HepG2 (cell line): ENCODE data around the gene CLTA. TPM values are rescaled to one million over a fixed set of nuclear protein-coding genes. Genes with fewer than 3 reads are reported as not detected.

ENCODE experiments used
- ATAC-seq: fragments of 200-7000 bp; cut with Tn5 transposase; 3 replicates; pipeline ENCODE4 v1.9.1; 2020; ENCODE audit warnings: mild to moderate bottlenecking, moderate library complexity
- BruUV-seq: library from RNA; stranded (reverse); fragments of 400-500 nt; replicated peaks from 2 replicates; lab custom pipeline; 2021; lab: Mats Ljungman, UMichigan
- CTCF ChIA-PET: fragments of 300-600 bp; formaldehyde crosslinking; extraction: SDS; loops from one replicate; lab custom pipeline; 2021; ENCODE audit warnings: low total read pairs, inconsistent platforms, low intra/inter-chr PET ratio; lab: Yijun Ruan, JAX
- POLR2A ChIA-PET: fragments of 350-600 bp; sonication (Branson Sonifier 250); formaldehyde crosslinking; loops from one replicate; lab custom pipeline; 2020; ENCODE audit warnings: antibody characterized with exemption, inconsistent platforms; lab: Yijun Ruan, JAX
- DNase-seq: peaks from one replicate; pipeline ENCODE4 v3.0.0-alpha.2; 2015; ENCODE audit warnings: low spot score
- FAIRE-seq: peaks from 3 replicates; lab custom pipeline; 2011; peaks lifted over from hg19 to GRCh38; lab: Jason Lieb, UNC
- H2AFZ ChIP-seq: one replicate; pipeline ENCODE4 v1.6.1; 2011; ENCODE audit warnings: low read length, inconsistent platforms
- H3K27ac ChIP-seq: fragments of 300-600 bp; 3 replicates; pipeline ENCODE4 v1.8.0; 2011; ENCODE audit warnings: mixed run types, mild to moderate bottlenecking, mixed read lengths, low read length, inconsistent platforms; ENCODE audit not compliant: insufficient read depth; ENCODE audit errors: extremely low read length
- H3K27me3 ChIP-seq, 2 experiments: fragments of 200-600 bp in 1 of 2; 2 replicates in 1 of 2; 3 replicates in 1 of 2; pipeline versions ENCODE4 v1.6.0 to v1.8.0; 2011; ENCODE audit warnings: low read length in 2 of 2, mild to moderate bottlenecking in 2 of 2, moderate library complexity in 2 of 2, inconsistent platforms in 1 of 2; ENCODE audit not compliant: insufficient read depth in 2 of 2, control insufficient read depth in 1 of 2
- H3K36me3 ChIP-seq, 2 experiments: fragments of 200-600 bp in 1 of 2; replicated peaks in 1 of 2; 2 replicates in 1 of 2; 3 replicates in 1 of 2; pipeline versions ENCODE4 v1.5.1 to v1.8.0; 2011; ENCODE audit warnings: low read length in 2 of 2, inconsistent platforms in 1 of 2; ENCODE audit not compliant: insufficient read depth in 2 of 2, control insufficient read depth in 1 of 2
- H3K4me1 ChIP-seq: 2 replicates; pipeline ENCODE4 v1.5.1; 2012; ENCODE audit warnings: low read length, inconsistent platforms; ENCODE audit not compliant: insufficient read depth
- H3K4me2 ChIP-seq: 2 replicates; pipeline ENCODE4 v1.6.0; 2011; ENCODE audit warnings: low read depth, low read length, inconsistent platforms
- H3K4me3 ChIP-seq, 3 experiments: fragments of 200-600 bp in 1 of 3; sonication (generic), shearing (Covaris generic) in 1 of 3; replicated peaks in 1 of 3; 2 replicates each; pipeline ENCODE4 v1.5.1; 2011 to 2016; ENCODE audit warnings: low read length in 3 of 3, inconsistent platforms in 2 of 3, low read depth in 2 of 3, mild to moderate bottlenecking in 2 of 3, control low read depth in 1 of 3, mixed read lengths in 1 of 3; ENCODE audit not compliant: insufficient read depth in 1 of 3
- H3K79me2 ChIP-seq: one replicate; pipeline ENCODE4 v1.6.1; 2011; ENCODE audit warnings: low read length, inconsistent platforms; ENCODE audit not compliant: insufficient read depth
- H3K9ac ChIP-seq: 2 replicates; pipeline ENCODE4 v1.6.0; 2011; ENCODE audit warnings: mild to moderate bottlenecking, low read depth, low read length, inconsistent platforms; ENCODE audit not compliant: insufficient read depth
- H3K9me3 ChIP-seq: 2 replicates; pipeline ENCODE4 v1.5.1; 2012; ENCODE audit warnings: mild to moderate bottlenecking, low read length
- H4K20me1 ChIP-seq: 2 replicates; pipeline ENCODE4 v1.6.0; 2011; ENCODE audit warnings: inconsistent platforms, mild to moderate bottlenecking, low read length, moderate library complexity; ENCODE audit not compliant: insufficient read depth
- KLF12 ChIP-seq: sonication (generic); formaldehyde crosslinking; IDR thresholded peaks from 2 replicates; pipeline ENCODE4 v1.4.0; 2020; ENCODE audit warnings: missing genetic modification reagents, borderline replicate concordance
- KLF9 ChIP-seq: IDR thresholded peaks from 2 replicates; pipeline ENCODE4 v1.6.1; 2016; ENCODE audit warnings: low read depth
- RBM22 ChIP-seq: fragments of 200-400 bp; formaldehyde crosslinking; optimal IDR thresholded peaks from 2 replicates; pipeline ENCODE3; 2017; ENCODE audit warnings: mild to moderate bottlenecking, low read length, moderate library complexity
- REL ChIP-seq: sonication (generic); formaldehyde crosslinking; conservative IDR thresholded peaks from 2 replicates; pipeline ENCODE4 v1.8.0; 2022; ENCODE audit warnings: mild to moderate bottlenecking, missing genetic modification reagents, moderate library complexity
- SP140L ChIP-seq: sonication (generic); formaldehyde crosslinking; IDR thresholded peaks from 2 replicates; pipeline ENCODE4 v1.4.0; 2020; ENCODE audit warnings: missing genetic modification reagents, borderline replicate concordance
- ZBTB34 ChIP-seq: sonication (generic); formaldehyde crosslinking; IDR thresholded peaks from 2 replicates; pipeline ENCODE4 v1.8.0; 2022; ENCODE audit warnings: mild to moderate bottlenecking, missing genetic modification reagents
- ZC3H13 ChIP-seq: sonication (generic); formaldehyde crosslinking; IDR thresholded peaks from 2 replicates; pipeline ENCODE4 v1.8.1; 2023; ENCODE audit warnings: mild to moderate bottlenecking, missing genetic modification reagents, moderate library complexity
- ZNF414 ChIP-seq: sonication (generic); formaldehyde crosslinking; IDR thresholded peaks from 2 replicates; pipeline ENCODE4 v1.5.0; 2020; ENCODE audit warnings: missing genetic modification reagents
- ZNF646 ChIP-seq: sonication (generic); formaldehyde crosslinking; IDR thresholded peaks from 2 replicates; pipeline ENCODE4 v1.9.0; 2021; ENCODE audit warnings: mild to moderate bottlenecking, missing genetic modification reagents
- ZNF687 ChIP-seq: sonication (generic); formaldehyde crosslinking; IDR thresholded peaks from 2 replicates; pipeline ENCODE4 v1.5.1; 2020; ENCODE audit warnings: mild to moderate bottlenecking, missing genetic modification reagents, moderate library complexity
- ZNF768 ChIP-seq: sonication (generic); formaldehyde crosslinking; IDR thresholded peaks from 2 replicates; pipeline ENCODE4 v1.4.0; 2020; ENCODE audit warnings: missing genetic modification reagents
- ZSCAN20 ChIP-seq: sonication (generic); formaldehyde crosslinking; IDR thresholded peaks from 2 replicates; pipeline ENCODE4 v1.4.0; 2020; ENCODE audit warnings: missing genetic modification reagents, mild to moderate bottlenecking, borderline replicate concordance
- WGBS: methylation state at CpG from one replicate; pipeline ENCODE4 v1.1.6; 2017; ENCODE audit warnings: low lambda C conversion rate; 5-methylcytosine and 5-hydroxymethylcytosine counted together
- in situ Hi-C: cut with HindIII; loops from 2 replicates; pipeline ENCODE4 v1.10.0; 2017; ENCODE audit warnings: low pct_unique_long_range_greater_than_20kb; ENCODE audit not compliant: extremely low pct_ligation_motif_present
- intact Hi-C: fragments of 100-400 bp; cut with micrococcal nuclease; formaldehyde crosslinking; loops from one replicate; pipeline ENCODE4 v1.10.0; 2022; ENCODE audit not compliant: unreplicated experiment
- polyA plus RNA-seq, 8 experiments: library from polyadenylated mRNA; depleted of rRNA in 3 of 8; stranded (reverse) in 7 of 8; unstranded in 1 of 8; fragments of >200 nt; fragmentation: Illumina TruSeq in 4 of 8; extraction: Trizol in 4 of 8; gene quantifications; 2 replicates each; pipeline versions ENCODE4 v1.2.1 to v1.2.3, GENCODE V29; 2011 to 2016; ENCODE audit warnings: low read depth in 4 of 8, missing spikeins in 1 of 8, mixed read lengths in 1 of 8; ENCODE audit not compliant: insufficient read depth in 1 of 8
- total RNA-seq, 5 experiments: library from RNA; depleted of rRNA; stranded (reverse); fragments of >200 nt; fragmentation: Illumina TruSeq; extraction: Trizol; gene quantifications; 2 replicates each; pipeline ENCODE4 v1.2.3, GENCODE V29; 2016; ENCODE audit warnings: low read depth in 1 of 5

Gene CLTA
- total and polyA plus RNA-seq, 2 of the 13 experiments (the other 11 are each of a cell fraction or from before 2014, with no cell fraction given), result 143 to 222 TPM

- Histone ChIP-seq H3K4me3 (peak overlapping the region; percentile 84 to 86 (median 85)), H3K27ac (peak overlapping the region; percentile 76), H3K9ac (peak overlapping the region; percentile 90), H3K4me2 (peak overlapping the region; percentile 96), H4K20me1 (peaks cover 14% of the 10 kb centered on the region), H3K27me3 (no peaks in the 10 kb centered on the region; a peak in 1 of 5 replicates), H2AFZ (no peak overlapping the region), H3K4me1 (peaks cover 36% of the 10 kb centered on the region), H3K79me2 (peaks cover 38% of the 10 kb centered on the region), H3K36me3 (0 out of 5 replicates have a peak, but pooled peaks cover 0 to 1% of the 10 kb centered on the region in 2 experiments), H3K9me3 (no peaks in the 10 kb centered on the region)
- FAIRE-seq (no peak), ATAC-seq (peak; percentile 10), DNase-seq (no peak)
- BruUV-seq, result no TSS peak
- intact Hi-C loops (no loop called here), in situ Hi-C loops (no loop called here)
- POLR2A ChIA-PET, result interaction anchor here (0.9 to 5.3 kb wide), 12 partner anchors 10 to 126 kb away, joined by 3 to 62 read pairs (median 6); partner anchors contain the start of gene GNE
- under 1% methylated on average over 11 of the region's 18 CpGs for WGBS
- CTCF ChIA-PET, result no interaction called here
- TF ChIP-seq ZNF687 (CRISPR knock-in tag) (no peak), REL (CRISPR knock-in tag) (no peak), ZNF414 (CRISPR knock-in tag) (no peak), RBM22 (no peak), ZBTB34 (CRISPR knock-in tag) (no peak), ZC3H13 (no peak; the same call in 1 of the 2 replicates), ZNF768 (CRISPR knock-in tag) (no peak), KLF12 (no peak), KLF9 (CRISPR knock-in tag) (no peak), ZNF646 (CRISPR knock-in tag) (no peak), SP140L (CRISPR knock-in tag) (0 out of 2 replicates have a peak, but pooled peaks have one; percentile 9), ZSCAN20 (0 out of 2 replicates have a peak, but pooled peaks have one; percentile 20)
Observed at GRCh38 chr9:36191290-36191645, 547 bp downstream of the CLTA start.
